Activated CD8-positive, alpha-beta memory T cell treated with anti-CD3 and anti-CD28 coated beads for 24 hours (primary cell): Measurements from ENCODE around the gene ATXN10.

Experiments used
- DNase-seq: peaks from one replicate; pipeline ENCODE4 v3.0.0-alpha.2; 2020

Gene ATXN10

DNA sequence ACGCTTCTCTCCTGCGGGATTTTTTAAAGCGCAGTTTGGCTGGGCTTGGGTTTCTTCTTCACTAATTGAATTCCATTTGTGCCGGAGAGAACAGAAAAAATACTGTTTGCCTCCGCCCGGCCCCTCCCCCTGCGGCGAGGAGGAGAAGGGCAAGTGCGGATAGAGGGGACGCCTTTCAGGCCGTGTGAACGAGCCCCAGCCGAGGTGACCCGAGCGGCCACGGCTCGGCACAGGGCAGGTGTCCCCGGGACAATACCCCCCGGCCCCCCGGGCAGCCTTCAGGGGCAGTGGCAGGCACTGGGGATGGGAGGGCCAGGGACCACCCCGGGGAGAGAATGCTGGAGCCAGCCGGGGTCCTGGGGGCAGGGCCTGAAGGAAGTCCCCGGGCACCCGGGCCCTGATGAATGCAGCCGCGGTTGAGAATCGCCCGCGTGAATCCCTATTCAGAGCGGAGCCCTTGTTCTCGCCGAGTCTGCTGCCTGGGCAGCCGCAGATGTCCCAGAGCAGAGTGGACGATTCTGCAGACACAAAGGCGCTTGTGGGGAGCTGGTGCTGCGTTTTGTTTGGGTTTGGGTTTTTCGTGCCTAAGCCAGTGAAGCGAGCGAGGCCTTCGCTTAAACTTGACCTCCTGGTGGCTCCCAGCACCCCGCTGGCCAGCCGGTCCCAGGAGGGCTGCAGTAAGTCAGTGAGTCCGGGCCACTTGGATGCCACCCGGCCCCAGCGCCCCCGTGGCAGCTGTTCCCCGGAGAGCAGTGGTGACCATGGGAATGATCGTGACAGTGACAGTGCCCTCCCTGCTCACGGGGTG, 209.3 kb downstream of the ATXN10 start:
- DNase-seq = no peak

DNA sequence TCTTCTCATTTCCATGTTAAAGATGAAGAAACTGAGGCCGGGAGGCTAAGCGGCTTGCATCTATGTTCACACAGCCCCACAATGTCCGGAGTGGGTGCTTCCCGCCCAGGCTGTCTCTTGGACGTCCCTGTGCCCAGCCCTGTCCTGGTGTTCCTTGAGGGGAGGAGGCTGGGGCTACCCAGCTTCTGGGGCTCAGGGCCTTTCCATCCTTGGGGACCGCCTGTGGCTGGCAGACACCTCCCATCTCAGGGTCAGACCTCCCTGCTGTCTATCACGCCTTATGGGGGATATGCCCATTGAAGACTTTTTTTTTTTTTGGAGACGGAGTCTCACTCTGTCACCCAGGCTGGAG, 209.9 kb downstream of the ATXN10 start:
- no peak for DNase-seq

DNA sequence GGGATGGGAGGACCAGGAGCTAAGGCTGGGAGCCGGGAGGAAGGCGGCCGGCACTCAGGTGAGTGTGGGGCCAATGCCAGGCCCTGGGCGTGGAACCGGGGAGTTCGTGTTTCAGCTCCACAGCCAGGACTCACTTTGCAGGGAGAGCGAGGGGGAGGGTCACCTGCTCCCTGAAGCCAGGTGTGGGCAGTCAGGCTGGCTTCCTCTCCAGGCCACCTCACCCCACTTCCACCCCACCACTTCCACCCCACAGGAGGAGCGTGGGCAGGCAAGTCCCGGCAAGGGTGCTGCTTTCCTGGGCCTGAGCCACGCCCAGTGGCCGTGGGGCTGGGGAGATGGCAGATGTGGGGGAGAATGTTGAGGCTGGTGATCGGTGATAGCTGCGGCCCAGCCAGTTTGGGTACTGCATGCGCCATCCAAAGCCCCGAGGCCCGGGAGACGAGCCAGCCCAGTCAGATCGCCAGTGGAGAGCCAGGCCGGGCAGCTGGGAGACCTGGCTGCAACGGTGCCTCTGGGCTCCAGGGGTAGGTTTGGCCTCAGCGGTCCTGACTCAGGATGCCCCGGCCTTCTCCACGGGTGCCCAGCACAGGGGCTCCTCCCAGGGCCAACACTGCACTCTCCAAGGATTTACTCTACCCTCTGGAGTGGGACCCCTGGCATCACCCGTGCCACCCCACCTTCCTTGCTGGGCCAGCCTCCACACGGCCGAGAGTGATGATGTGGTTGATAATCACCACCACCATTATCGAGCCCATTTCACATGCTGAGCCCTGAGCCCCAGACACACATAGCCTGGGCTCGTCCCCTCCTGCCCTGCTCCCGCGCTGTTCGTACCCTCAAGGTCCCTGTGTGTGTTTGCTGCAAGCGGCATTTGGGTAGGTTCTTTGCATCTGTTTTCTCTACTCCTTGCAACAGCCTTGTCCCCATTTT, 211.5 kb downstream of the ATXN10 start:
- no peak for DNase-seq

DNA sequence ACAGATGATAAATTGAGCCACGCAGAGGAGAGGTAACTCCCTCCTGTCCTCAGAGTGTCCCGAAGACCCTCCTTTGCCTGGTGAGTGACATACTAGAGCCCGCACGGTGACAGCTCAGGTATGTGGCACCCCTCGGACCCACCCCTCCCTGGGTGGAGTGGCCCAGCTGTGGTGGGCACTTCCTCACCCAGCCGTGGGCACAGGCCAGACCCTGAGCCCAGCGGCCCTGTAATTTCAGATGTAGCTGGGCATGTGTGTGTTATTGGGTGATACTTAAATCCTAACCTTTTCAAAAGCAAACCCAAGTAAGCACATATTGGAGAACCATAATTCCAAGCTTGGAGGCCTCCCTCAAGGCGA, 212.2 kb downstream of the ATXN10 start:
- no peak for DNase-seq

DNA sequence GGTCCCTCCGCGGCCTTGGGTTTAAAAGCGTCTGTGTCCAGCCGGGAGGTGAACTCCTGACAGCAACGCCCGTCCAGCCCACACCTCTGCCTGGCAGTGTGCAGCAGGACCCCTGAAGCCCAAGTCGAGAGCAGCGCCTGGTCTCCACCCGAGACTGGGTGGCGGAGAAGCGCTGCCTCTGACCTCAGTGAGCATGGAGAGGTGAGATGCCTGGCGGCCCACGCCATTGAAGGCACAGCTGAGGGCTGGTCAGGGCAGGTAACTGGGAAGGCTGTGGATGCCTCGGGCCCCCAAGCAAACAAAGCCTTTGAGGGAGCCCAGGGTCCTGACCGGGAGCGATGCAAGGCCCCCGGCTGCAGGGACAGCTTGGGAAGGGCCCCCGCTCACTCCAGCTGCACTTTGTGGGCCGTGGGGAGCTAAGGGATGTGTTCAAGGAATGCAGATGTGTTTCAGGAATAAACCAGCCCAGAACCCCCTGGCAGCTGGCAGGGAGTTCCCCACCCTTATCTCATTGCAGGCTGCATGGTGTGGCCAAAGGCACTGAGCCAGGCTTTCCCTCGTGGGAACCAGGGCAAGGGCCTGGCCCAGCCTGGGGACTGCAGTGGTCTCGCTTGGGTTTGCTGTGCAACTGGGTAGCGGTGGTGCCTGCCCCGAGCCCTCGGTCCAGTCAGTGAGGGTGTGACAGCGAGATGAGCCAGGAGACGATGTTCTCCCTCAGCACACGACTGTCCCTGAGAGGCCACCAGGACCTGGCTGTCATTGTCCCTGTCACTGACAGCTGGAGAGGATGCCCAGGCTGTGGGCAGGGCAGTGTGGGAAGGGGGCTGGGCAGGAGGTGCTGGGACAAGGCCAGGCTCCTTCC, 212.8 kb downstream of the ATXN10 start:
- DNase-seq = no peak

DNA sequence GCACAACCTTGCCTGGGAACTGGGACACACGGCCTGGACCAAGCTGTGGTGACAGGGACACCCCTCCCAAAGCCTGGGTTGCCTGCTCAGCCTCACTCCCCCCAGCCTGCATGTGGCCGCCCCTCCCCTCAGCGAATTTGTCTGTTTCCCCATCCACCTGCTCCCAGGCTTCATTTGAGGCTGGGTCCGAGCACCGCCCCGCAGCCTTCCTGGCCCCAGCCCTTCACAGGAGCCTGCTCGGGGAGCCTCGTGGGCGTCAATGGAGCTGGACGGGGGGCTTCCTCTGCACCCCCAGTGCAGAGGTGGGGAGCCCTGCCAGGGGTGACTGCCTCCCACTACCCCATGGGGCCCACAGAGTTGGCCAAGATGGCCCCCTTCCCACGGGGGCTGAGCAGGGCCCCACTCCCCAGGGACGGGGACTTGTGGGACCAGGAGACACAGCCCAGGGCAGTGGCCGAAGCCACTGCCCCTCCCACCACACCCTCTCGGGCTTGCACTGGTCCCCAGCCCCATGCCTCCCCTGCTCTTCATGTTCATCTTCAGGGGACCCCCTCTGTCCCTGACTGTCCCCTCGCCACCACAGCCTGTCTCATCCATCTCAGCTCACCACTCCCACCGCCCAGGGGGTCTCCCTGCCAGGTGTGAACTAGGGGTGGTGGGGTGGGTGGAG, 213.7 kb downstream of the ATXN10 start:
- no peak for DNase-seq

DNA sequence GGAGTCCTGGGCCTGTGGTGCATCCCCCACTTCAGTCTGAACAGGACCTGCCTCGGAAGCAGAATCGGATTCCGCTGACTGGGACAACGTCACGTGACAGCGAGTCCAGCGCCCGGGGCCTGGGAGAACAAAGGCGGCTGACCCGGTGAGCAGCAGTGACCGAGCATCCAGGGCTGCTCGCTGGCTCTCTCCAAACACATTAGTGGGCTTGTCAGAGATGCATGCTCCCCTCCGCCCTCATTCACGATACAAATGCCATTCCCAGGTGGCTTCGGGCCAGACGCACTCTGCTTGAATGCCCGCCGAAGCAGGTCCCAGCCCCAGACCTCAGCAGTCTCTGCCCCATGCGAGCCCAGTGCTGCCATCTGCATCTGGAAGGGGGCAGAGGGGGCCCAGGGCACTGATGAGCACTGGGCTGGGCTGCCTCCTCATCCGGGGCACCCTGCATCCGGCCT, 214.3 kb downstream of the ATXN10 start:
- no peak for DNase-seq

DNA sequence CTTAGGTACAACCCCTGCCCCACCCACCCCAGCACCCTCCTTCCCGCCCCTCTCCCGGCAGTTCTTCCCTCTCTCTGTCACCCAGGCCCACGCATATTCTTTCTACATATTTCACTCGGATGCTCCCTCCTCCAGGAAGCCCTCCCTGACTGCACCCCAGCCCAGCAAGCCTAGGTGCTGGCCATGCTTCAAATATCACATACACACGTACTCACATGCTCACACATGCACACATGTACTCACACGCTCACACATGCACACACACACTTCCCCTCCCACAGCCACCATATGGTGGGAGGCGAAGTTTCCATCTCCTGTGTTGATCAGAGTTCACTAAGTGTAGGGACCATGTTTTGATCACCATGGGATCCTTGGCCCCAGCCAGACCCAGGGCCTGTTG, 214.9 kb downstream of the ATXN10 start:
- no peak for DNase-seq

DNA sequence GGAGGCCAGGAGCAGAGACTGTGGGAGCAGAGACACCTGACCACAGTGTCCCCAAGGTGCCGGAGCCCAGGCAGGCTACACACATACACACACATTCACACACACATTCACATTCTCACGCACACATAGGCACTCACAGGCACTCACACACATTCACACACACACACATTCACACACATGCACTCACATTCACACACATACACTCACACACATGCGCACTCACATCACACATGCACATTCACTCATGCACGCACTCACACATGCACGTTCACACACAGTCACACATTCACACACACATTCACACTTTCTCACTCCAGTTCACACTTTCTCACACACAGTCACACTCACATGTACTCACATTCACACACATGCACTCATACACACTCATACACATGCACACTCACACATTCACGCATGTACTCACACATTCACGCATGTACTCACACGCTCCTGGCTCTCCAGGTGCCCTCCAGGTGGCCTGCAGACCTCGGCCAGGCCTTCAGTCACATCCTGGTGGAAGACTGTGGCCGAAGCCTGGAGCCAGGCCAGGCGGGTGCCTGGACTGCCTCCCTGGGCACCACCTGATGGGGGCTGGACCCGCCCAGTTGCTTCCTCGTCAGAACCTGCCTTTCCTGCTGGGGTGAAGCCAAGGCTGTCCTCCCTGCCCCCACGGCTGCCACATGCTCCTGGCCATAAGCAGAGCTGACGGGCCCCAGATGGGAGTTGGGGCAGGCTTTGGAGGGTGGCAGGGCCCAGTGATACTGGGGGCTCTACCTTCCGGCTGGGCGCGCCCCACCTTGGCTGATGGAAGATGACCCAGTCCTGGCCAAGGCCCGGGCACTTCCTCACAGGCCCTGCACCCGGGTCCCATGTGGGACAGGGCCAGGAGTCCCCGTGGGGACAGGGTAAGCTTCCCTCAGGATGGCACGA, 215.8 kb downstream of the ATXN10 start:
- no peak for DNase-seq

DNA sequence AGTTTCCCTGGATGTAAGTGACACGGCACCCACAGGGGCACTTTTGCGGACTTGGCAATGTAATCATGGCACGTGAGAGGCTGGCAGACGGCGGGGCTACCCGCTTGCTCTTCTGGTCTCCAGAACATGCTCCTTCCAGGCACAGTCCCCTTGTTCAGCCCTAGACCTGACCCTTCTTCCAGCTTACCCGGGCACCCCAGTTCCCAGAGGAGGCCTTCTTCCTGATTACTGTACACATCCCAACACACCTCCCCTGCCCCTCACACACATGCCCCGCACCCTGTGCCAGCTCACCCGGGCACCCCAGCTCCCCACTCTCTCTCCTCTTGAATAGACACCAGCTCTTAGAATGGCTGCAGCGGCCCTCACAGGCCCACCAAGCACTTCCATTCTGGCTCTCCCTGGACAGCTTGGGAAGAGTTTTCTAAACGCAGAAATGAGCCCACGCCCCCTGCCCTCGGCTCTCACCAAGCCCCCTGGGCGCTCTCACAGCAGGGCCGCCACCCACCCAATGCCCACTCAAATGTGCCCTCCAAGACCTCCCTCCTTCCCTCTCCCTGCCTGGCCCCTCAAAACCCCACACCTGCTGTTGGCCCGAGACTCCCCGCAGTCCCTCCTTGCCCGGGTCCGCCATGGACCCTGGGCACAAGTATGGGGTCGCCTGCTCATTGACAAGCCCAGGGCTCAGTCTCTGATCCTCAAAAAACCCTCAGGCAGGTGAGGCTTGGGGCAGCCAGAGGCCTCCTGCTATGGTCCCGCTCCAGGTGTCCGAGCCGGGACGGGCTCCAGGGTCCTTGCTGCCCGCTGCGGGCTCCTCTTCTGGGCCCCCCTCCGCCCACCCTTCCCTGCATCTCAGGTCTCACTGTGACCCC, 216.8 kb downstream of the ATXN10 start:
- no peak for DNase-seq

DNA sequence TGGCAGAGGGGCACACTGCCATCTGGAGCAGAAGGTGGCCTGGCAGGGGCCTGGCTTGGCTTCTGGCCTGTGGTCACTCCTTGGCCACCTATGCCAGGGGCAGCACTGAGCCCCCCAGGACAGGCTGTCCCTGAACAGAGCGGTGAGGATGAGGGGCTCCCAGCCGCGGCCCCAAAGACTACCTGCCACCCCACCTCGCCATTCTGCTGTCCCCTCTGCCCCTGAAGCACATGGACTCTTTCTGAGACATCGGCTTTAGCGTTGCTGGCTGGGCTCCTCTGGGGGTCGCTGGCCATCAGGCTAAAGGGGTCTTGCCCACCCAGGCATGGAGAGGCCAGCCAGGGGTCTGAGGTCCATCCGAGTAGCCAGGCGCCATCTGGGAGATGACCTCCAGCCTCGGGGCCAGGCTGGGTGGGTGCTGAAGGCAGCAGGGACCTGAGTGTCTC, 217.5 kb downstream of the ATXN10 start:
- no peak for DNase-seq

DNA sequence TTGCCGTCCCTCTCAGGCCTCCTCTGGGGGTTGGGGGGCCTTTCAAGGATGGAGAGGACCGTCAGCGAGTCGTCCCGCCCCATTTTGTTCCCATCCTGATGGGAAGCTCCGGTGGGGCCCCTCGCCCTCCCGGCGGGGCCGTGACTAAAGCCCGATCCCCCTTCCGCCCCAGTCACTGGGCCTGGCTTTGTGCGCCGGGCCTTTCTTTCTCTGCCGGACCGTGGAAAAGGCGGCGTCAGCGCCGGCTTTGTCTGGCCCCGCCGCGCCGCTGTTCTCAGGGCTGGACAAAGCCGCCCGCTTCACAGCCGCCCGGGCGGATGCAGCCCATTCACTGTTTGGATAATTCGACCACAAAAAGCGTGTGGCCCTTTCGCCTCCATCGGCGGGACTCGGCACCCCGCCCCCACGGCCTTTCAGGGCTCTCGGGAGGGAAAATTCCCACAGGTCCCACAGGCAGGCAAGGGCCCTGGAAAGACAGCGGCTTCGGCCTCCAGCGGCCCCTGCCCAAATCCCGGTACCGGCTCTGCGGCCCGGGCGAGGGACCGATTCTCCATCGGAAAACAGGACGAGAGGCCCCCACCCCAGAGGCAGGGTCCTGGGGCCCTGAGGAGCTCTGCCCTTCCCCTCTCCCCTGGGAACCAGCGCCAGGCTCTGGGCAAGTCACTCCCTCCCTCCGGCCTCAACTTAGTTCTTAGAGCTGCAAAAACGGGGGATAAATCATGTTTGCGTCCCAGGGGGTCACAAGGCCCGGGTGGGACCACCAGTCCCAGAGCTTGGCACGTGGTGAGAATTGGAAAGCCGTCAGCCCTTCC, 218.1 kb downstream of the ATXN10 start:
- no peak for DNase-seq

DNA sequence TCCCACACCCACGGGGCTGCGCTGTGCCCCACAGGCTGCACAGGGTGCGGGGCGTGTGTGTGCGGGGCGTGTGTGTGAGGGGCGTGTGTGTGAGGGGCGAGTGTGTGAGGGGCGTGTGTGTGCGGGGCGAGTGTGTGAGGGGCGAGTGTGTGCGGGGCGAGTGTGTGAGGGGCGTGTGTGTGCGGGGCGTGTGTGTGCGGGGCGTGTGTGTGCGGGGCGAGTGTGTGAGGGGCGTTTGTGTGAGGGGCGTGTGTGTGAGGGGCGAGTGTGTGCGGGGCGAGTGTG, 218.7 kb downstream of the ATXN10 start:
- no peak for DNase-seq

DNA sequence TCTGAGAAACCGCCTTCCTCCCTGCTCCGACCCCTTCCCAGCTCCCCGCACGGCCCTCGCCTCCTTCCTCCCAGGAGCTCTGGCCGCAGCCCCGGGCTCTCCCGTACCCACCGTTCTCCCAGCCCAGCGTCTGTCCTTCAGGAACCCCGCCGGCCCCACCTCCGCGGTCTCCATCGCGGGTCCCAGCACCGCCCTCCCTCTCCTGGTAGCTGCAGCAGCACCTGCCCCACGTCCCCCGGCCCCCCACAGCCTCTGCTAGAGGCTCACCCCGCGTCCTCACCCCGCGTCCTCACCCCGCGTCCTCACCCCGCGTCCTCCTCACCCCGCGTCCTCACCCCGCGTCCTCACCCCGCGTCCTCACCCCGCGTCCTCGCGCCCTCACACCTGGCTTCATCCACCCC, 219.4 kb downstream of the ATXN10 start:
- no peak for DNase-seq

DNA sequence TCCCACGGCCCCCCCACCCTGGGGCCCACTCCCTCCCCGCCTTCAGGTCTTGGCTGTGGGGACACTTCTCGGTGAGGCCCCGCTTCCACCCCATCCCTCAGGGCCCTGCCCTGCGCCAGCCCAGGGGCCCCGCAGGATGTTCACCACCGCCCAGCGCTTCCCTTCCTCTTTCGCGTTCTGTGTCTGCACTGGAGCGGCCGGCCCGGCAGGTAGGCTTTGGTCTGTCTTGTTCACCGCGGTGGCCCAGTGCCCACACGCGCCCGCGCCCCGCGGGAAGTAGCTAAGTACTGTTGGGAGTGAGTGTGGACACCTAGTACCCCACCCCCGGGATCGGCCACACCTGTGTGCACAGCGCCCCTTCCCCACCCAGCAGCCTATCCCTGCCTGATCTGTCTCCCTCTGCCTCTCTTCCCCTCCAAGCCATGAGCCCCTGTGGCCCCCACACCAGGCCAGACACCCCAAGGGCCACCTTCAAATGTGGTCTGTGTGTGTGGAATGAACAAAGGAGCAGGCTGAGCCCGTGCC, 219.9 kb downstream of the ATXN10 start:
- DNase-seq = no peak

DNA sequence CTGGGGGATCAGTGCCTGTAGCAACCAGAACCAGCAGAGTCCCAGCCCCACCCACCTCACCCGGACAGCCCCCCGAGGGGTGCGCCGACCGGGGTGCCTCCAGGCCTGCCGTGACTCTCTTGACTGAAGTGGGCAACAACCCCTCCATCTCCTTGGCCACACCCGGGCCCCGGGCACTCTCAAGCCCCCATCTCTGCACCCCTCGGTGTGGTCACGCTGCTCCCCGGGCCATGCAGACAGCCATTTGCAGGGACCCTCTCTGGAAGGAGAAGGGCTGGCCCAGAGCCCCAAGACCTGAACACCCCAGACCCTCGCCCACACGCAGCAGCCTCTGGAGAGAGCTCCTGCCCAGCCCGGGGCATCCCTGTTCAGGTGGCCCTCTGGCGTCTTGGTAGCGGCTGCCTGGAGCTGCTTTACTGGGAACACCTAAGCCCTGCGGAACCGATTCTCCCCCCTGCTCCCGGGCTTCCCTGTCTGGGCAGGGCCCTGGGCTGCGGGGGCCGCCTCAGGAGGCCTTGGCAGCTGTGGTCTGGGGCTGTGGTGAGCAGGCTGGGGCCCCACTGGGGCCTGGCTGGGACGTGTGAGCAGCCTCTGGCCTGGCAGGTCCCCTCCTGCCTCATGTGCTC, 220.5 kb downstream of the ATXN10 start:
- no peak for DNase-seq

DNA sequence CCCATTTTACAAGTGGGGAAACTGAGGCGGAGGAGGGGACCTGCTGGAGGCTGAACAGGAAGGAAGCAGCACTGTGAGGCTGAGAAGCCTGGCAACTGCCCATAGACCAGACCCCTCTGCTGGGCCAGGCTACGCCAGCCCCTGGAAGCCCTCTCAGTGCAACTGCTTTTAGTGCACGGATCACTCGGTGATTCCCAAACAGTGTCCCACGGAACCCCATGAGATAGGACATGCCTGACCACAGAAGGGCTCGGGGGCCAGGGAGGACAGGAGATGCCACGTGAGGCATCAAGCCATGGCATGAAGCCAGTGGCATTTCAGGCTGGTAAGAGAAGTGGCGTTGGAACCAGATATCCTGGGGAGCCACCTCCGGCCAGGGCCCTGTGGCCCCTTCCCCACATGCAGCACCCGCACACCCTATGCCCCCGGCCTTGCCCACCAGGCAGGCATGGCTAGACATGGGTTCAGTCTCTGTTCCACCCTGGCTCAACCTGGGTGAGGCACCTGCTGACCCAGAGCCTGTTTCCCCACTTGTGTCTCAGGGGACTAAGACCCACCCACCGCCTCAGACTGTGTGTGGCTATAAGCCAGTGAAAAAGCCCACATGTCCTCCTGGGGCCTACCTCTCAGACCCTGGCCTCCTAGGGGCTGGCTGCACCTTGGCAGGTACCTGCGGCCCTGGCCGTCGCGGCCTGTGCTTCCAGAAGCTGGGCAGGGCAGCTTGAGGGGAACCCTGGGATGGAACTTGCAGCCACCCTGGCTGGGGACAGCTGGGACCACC, 221.2 kb downstream of the ATXN10 start:
- DNase-seq = no peak

DNA sequence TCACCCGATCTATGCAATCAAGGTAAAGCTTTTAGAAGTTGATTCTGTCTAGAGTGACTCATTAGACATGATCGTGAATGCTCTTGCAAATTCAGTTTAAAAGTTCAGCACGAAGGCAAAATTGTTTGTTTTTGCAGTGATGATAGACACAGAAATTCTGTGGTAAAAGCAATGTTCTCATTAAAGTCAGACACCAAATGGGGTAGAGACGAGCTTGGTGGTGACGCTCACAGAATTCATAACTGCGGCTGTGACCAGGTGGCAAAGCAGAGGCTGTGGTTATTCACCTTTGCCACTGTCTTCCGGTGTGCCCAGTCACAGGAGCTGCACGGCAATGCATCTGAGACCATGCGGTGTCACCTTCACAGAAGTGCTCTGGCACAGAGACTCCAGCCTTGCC, 221.9 kb downstream of the ATXN10 start:
- no peak for DNase-seq
